ENCODE data around the gene OR2AK2. TPM values are rescaled to one million over a fixed set of nuclear protein-coding genes. Genes with fewer than 3 reads are reported as not detected.

OR2AK2 gene
- total and polyA plus RNA-seq, 9 of the 15 experiments (the other 6 are each of a cell fraction or from before 2014, with no cell fraction given): 0.10 TPM; not detected in 8

DNA sequence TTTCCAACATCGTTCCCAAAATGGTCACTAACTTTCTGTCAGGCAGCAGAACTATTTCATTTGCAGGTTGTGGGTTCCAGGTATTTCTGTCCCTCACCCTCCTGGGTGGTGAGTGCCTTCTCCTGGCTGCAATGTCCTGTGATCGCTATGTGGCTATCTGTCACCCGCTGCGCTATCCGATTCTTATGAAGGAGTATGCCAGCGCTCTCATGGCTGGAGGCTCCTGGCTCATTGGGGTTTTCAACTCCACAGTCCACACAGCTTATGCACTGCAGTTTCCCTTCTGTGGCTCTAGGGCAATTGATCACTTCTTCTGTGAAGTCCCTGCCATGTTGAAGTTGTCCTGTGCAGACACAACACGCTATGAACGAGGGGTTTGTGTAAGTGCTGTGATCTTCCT, 31.0 kb upstream of the OR2AK2 start (continued):
- TF ChIP-seq ERF (CRISPR knock-in tag; IDR thresholded peaks at IDR 0.05) (no peak), NRF1 (conservative IDR thresholded peaks at IDR 0.05 in 1 of 2, IDR thresholded peaks at IDR 0.05 in 1 of 2) (no peak), NBN (IDR thresholded peaks at IDR 0.05; ENCODE audit: low read depth) (no peak)

DNA sequence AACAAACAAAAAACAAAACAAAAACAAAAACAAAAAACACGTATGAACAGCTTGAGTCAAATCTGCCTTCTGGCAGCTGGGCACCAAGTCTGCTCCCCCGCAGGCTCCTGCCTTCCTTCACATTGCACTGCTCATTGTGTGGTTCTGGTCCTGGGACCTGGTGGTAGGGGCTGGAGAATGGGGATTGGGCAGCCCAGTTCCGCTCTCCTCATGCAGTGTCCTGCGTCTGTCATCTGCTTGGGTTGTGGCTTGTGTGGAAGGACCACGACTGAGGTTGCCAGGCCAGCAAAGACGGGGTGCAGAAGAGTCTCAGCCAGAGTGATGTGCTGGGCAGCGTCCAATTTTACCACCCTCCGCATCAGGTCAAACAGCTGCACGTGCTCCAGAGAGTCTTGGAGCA, 29.3 kb upstream of the OR2AK2 start:
- TF ChIP-seq, protein P1, sequence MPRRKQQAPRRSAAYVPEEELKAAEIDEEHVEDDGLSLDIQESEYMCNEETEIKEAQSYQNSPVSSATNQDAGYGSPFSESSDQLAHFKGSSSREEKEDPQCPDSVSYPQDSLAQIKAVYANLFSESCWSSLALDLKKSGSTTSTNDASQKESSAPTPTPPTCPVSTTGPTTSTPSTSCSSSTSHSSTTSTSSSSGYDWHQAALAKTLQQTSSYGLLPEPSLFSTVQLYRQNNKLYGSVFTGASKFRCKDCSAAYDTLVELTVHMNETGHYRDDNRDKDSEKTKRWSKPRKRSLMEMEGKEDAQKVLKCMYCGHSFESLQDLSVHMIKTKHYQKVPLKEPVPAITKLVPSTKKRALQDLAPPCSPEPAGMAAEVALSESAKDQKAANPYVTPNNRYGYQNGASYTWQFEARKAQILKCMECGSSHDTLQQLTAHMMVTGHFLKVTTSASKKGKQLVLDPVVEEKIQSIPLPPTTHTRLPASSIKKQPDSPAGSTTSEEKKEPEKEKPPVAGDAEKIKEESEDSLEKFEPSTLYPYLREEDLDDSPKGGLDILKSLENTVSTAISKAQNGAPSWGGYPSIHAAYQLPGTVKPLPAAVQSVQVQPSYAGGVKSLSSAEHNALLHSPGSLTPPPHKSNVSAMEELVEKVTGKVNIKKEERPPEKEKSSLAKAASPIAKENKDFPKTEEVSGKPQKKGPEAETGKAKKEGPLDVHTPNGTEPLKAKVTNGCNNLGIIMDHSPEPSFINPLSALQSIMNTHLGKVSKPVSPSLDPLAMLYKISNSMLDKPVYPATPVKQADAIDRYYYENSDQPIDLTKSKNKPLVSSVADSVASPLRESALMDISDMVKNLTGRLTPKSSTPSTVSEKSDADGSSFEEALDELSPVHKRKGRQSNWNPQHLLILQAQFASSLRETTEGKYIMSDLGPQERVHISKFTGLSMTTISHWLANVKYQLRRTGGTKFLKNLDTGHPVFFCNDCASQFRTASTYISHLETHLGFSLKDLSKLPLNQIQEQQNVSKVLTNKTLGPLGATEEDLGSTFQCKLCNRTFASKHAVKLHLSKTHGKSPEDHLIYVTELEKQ (CRISPR knock-in tag; IDR thresholded peaks at IDR 0.05): no peak
- no peaks in the 10 kb centered on the region for H3K36me3 ChIP-seq (ENCODE audit: control insufficient read depth, insufficient read depth, low read length)
- BruUV-seq (replicated peaks): no TSS peak
- FAIRE-seq (no peak), DNase-seq (ENCODE audit: extremely low read depth in 1 of 4, low spot score in 3 of 4) (no peak), ATAC-seq (no peak)
- ChIA-PET POLR2A (no interaction called here), CTCF (ENCODE audit: low intra/inter-chr PET ratio) (no interaction called here)
- 46% methylated on average over 9 of the region's 9 CpGs for WGBS (ENCODE audit: insufficient coverage, low coverage, missing lambda C conversion rate)
- H3K9me3 ChIP-seq (replicated peaks; ENCODE audit: control insufficient read depth, insufficient read depth, low read depth, low read length): peaks cover 7% of the 10 kb centered on the region; the same call in 1 of the 2 replicates
- intact Hi-C loops (cut with micrococcal nuclease): loop anchor here (5.0 to 10.0 kb wide), 4 partner anchors 103 to 872 kb away; no protein-coding TSS in a partner anchor
- H3K9me1 ChIP-seq (ENCODE audit: control insufficient read depth, insufficient read depth, low read length): no peaks in the 10 kb centered on the region
- H2AFZ ChIP-seq (ENCODE audit: low read depth, low read length): no peak overlapping the region; the same call in 1 of the 2 replicates
- no peak overlapping the region for H3K9ac ChIP-seq (ENCODE audit: insufficient read depth in 1 of 2, low read depth in 2 of 2, low read length in 2 of 2)
- H3K79me2 ChIP-seq (ENCODE audit: control insufficient read depth, insufficient read depth, low read length): no peaks in the 10 kb centered on the region
- no peak overlapping the region for H3K27ac ChIP-seq (ENCODE audit: extremely low read depth, low read depth, low read length)
- in situ Hi-C loops (cut with MboI): no loop called here
- H3K4me2 ChIP-seq (ENCODE audit: insufficient read depth, low read length): no peak overlapping the region
- no peak overlapping the region for H3K4me3 ChIP-seq
- H3K27me3 ChIP-seq (ENCODE audit: control insufficient read depth in 2 of 2, insufficient read depth in 2 of 2, low read length in 2 of 2): no peaks in the 10 kb centered on the region
- peaks cover 0 to 11% of the 10 kb centered on the region in 2 experiments; a peak in 2 of 5 replicates for H3K4me1 ChIP-seq (replicated peaks in 1 of 2; ENCODE audit: control insufficient read depth in 2 of 2, insufficient read depth in 2 of 2, low read length in 2 of 2)
- H4K20me1 ChIP-seq (replicated peaks; ENCODE audit: control insufficient read depth, insufficient read depth, low read length): no peaks in the 10 kb centered on the region

Data from K562 (cell line).